Measurements from ENCODE around the gene SEMA3G.

GRCh38 chr3:52396907-52397591, 47.9 kb downstream of the SEMA3G start:
- TF ChIP-seq REST (IDR thresholded peaks at IDR 0.05; ENCODE audit: insufficient read depth in 1 of 2, low read depth in 2 of 2, low read length in 2 of 2) (no peak), POLR2AphosphoS5 (IDR thresholded peaks at IDR 0.05; ENCODE audit: low read depth, low read length) (no peak)
